GM19099 (cell line): ENCODE data around the gene MYH9.

ENCODE experiments used
- POLR2A ChIP-seq: IDR thresholded peaks from 3 replicates; pipeline ENCODE4 v1.6.1; 2011; ENCODE audit warnings: low read depth; ENCODE audit not compliant: insufficient read length; ENCODE audit errors: extremely low read depth

Gene MYH9

DNA sequence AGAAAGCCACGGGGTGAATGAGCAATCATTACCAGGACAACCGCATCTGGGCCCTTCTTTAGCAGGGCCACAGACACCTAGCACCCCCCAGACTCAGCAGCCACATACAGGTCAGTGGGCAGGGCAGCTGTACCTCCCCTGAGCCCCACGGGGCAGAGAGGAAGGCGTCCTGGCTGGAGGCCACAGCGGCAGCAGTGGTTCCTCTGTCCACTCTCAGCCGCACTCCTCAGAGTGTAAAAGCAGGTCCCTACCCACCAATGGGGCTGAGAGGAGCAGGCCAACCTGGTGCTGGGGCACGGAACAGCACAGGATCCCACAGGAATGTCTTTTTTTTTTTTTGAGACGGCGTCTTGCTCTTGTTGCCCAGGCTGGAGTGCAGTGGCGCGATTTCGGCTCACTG, 69.3 kb downstream of the MYH9 start:
- TF ChIP-seq POLR2A = no peak

DNA sequence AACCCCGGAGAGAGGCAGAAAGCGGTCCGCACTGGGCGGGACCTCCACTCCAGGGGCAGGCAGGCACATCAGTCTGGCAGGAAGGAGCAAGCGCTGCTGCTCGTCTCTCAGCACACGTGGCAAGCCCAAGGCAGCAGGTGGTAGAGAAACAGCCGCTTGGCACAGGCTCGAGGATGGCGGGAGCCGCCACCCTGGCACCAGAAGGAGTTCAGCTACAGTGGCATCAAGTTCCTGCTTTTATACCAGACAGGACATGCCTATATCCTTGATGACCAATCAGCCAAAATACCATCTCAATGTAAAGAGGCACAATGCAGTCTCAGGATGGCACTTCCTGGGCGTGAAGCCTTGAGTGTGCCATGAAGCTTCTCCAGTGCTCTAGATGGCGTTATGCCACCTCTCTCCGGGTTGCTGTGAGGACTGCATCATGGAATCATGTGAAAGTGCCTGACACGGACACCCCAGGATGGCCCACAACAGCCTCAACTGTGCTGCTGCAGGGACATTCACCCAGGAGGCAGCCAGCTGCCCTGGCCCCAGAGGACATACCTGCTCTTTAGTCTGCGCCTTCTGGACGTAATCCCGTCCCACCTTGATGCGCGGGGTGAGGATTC, 70.0 kb downstream of the MYH9 start:
- TF ChIP-seq POLR2A = no peak

DNA sequence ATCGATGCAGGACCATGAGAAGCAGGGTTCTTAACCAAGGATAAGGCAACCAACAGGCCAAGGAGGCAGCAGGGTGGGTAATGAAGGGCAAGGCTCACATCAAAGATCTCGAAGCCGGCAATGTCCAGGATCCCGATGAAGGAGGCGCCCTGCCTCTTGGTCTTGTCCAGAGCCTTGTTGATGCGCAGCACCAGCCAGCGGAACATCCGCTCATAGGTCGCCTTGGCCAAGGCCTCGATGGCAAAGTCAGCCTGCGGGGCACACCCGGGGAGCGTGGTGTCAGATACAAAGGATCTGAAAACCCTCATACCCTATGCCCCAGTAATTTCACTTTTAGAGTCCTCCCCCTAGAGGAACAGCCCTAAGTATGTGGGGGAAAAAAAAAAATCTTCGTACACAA, 71.3 kb downstream of the MYH9 start:
- TF ChIP-seq POLR2A = no peak

DNA sequence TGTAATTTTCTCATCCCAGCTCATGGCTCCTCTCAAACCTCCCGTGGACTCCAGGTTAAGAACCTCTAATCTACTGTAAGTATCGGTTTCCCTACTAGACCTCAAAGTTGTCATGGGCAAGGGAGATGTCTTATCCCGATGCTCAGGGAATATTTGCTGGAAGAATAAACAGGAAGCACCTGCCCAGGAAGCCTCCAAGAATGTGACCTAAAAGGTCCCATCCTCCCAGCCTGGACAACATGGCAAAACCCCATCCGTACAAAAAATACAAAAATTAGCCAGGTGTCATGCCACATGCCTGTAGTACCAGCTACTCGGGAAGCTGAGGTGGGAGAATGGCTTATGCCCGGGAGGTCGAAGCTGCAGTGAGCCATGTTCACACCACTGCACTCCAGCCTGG, 72.4 kb downstream of the MYH9 start:
- no peak for TF ChIP-seq POLR2A

DNA sequence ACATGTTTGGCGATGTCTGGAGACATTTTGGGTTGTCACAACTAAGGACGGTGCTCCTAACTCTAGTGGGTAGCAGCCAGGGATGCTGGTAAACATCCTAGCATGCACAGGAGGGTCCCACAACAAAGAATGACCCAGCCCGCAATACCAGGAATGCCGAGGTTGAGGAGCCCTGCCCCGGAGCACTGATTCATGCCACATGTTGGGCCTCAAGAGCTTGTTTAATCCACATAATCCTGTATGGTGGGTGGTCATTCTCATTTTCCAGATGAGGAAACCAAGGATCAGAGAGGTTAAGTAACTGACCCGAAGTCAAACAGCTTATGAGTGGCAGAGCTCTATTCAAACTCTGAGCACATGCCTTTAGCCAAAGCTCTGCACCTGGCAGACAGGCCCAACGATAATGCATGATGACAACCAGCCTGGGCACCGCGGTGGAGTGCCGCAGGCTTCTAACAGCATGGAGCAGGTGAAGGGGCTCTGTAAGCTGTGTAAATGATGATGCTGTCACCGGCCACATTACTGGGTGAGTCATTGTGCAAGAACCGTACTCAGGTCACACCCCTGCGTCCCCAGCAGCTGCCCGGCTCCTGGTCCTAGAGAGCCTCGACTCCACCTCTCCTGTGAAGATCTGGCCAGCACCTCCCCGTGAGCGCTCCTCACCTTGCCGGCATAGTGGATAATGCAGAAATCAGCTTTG, 76.2 kb downstream of the MYH9 start:
- TF ChIP-seq POLR2A = no peak

DNA sequence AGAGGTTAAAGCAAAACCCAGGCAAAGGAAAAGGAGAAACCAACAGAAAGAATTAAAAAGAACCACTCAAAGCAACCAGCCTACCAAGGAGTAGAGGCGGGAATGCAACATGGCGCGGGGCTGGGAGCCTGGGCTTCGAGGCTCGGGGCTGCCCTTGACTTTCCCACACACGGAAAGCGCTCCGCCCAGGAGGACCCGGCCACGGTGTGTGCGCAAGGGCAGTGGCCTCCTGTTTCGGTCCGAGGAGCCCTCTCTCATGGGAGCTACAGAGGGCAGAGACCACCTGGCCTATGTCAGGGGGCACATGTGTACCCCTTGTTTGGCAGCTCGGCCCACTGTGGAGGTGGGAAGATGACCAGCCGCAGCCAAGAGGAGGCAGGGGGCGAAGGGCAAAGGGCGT, 78.9 kb downstream of the MYH9 start:
- TF ChIP-seq POLR2A = no peak

DNA sequence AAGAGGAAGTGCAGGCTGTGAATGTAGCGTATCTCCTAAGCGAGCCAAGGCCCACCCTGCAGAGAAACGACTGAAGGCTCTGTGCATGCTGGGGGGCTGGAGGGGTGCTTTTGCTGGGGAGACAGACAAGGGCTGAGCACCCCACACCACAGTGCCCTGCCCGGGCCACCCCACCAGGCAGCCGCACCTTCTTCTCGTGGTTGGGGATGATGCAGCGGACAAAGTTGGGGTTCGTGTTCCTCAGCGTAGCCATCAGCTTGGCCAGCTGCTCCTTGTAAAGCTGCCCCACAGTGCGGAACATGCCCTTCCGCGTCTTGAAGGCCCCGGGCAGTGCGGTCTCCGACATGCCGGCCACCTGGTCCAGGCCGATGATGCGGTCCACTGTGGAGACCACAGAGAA, 81.5 kb downstream of the MYH9 start:
- no peak for TF ChIP-seq POLR2A

DNA sequence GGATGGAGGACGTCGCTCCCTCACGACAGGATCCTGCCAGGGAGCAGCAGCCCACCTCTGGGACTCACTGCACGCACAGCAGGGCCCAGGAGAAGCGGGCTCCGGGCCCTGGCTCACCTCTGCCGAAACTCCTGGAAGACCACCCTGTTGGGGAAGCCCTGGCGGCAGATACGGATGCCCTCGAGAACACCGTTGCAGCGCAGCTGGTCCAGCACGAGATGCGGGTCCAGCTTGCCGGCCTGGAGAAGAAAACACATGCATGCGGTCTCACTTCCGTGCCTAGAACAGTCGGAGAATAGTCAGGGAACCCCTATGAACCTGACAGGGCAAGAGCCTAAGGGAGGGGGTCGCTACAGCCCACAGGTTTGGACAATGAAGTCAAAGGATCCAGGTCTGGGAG, 82.0 kb downstream of the MYH9 start:
- no peak for TF ChIP-seq POLR2A

DNA sequence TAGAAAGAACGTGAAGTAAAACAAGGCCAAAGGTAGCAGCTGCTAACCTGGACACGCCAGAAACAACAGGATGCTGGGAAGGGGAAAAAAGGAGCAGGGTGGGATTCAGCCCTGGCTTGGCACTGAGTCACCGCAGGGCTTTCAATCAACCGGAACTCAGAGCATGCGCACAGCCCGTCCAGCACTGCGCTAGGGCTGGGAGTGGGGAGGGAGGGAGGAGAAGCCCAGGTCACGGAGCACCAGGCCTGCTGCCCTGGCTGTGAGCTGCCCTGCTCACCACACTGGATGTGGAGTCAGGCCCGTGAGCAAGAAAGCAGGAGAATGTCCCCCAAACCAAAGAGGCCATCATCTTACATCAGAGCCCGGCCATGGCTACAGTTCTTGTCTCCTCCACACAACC, 83.3 kb downstream of the MYH9 start:
- TF ChIP-seq POLR2A = no peak

DNA sequence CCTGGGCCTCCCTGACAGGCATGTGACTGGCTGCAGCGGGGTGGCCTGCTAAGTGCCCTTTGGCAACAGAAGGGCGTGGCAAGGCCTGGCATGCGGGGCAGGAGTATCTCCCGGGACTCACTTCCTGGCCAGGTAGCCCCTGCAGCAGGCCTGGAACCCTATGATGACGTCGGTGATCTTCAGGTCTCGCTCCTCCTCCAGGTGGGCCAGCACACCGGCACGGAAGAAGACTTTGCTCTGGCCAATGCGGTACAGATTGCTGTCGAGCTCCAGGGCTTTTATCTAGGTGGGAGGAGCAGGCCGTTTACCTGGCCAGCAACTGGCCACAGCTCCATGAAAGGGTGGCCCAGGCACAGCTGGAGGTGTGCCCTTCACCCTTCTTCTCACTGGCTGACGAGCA, 83.9 kb downstream of the MYH9 start:
- TF ChIP-seq POLR2A = no peak

DNA sequence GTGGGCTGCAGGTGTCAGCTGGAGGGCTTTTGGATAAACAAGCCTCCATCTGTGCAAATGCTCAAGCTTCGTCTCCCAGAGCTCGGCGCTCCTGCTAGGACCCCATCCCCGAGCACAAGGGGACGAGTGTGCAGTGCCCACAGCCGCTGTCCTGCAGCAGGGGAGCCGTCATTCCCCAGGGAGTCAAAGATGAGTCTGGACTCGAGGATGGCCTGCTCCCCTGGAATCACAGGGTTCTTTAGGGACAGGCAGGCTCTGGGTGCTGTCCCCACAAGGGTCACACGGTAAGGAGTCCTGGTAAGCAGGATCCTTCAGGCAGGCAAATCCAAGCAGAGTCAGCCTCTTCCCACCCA, 84.7 kb downstream of the MYH9 start:
- TF ChIP-seq POLR2A = no peak

DNA sequence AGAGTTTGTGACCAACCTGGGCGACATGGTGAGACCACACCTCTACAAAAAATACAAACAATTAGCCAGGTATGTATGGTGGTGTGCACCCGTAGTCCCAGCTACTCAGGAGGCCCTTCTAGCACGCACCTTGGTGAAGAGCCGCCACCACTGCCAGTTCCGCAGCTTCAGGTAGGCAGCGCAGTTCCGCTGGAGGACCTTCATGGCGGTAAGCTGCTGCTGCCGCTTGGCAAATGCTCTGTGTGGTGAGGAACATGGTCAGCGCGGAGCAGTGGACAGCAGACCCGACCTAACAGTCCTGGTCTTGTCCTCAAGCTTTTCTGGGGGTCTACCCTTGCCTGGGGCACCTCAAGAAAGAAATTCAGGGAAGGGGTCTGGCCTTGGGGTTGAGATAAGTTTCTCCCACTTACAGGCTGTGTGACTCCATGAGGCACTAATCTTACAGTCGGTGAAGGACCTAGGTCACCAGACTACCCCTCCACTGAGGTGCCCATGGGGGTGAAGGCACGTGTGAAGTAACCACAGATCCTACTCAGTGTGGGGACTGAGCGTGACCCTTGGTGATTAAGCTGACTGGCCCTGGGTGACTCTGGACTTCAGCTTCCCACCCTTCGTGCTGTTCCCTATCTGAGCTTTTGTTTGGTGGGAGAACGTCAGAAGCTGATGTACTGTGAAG, 85.2 kb downstream of the MYH9 start:
- no peak for TF ChIP-seq POLR2A

DNA sequence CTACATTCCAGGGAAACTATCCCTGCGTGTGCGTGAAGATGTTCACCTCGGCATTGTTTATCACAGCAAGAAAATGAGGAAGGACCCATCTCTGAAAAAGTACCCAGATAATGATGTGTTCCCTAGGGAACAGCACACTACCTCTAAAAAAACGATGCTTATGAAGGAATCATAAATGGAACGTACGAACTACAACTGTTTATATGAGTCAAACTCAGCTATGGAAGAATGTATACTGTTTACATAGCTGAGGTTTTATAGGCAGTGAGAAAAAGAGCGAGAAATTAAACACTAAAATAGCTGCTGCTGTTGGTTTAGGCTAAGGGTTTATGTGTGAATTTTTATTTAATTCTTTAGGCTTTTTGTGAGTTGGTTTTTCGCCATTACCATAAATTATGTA, 85.9 kb downstream of the MYH9 start:
- no peak for TF ChIP-seq POLR2A

DNA sequence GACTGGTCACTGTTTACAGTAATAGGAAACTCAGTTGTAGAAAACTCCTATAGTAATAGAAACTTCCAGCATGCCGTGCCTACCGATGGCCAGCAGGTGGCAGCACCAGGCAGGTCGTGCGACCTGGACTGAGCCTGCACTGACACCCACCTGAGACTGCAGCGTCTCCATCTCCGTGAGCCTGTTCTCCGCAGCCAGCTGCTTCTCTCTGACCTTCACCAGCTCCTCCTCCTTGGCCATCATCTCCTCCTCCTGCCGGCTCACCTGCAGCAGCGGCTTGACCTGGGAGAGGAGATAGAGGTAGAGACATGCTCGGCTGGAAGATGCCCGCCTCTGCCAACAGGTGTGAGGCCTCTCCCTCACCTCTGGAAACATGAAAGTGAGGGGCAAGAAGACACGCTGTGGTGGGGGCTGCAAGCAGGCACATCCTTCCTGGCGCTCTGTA, 86.4 kb downstream of the MYH9 start:
- peak; percentile 31 for TF ChIP-seq POLR2A

DNA sequence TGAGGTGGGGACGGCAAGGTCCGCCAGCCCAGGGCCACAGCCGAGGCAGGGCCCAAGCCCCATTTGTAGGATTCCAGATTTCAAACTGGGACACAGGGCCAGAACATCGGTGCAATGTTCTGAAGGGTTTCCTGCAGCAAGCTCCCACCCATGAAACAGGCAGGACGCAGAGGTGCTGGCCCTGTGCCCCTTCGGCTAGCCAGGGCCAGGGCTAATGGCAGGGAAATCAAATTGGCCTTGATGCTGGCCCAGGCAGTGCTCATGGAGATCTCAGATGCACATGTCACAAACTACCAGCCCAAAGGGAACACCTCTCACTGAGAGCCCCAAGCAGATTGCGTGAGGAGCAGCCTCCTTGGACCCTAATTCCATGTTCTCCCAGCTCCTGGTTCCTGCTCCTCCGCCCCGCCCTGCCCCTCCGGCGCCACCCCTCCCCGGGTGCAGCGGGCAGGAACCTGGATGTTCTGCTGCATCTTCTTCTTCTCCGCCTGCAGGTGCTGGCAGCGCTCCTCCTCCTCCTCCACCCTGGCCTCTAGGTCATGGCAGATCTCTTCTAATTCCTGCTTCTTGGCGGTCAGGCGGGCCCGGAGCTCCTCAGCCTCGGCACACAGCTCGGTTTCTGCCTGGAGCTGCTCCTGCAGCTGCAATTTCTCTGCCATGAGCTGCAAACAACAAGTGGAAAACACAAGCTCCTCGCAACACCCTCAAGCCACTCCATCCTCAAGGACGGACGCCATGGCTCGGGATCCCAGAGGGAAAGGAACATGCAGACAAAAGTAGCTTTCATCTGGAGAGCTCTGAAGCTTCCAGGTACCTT, 87.2 kb downstream of the MYH9 start:
- TF ChIP-seq POLR2A = no peak
